Measurements from ENCODE around the gene PROK1.

The PROK1 gene

DNA sequence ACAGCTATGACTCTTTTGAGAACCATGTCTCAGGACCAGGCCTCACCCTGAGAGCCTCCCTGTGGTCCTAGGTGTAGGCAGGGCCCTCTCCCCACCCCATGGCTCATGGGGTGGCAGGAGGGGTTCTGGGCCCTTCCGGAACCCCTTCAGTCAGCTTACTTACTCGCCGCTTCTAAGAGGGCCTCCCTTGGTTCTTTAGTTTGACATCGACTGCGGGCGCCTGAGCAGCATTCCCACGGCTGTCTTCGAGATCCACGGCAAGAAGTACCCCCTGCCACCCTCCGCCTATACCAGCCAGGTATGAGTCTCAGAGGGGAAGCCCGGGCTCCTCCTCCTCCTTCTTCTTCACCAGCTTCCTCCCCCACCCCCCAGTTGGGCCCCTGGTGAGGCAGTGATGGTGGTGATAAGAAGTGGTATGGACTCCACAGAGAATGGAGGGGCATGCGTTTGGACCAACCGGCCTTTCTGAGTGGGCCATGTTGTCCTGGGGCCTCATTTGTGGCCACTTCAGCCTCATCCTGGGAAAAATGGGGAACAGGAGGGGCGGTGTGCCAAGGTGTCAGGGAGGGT, 39.1 kb downstream of the PROK1 start:
- DNase-seq = no peak

- DNase-seq = no peak
These were observed 40.0 kb downstream of the PROK1 start for GRCh38 chr1:110490791-110491451.

DNA sequence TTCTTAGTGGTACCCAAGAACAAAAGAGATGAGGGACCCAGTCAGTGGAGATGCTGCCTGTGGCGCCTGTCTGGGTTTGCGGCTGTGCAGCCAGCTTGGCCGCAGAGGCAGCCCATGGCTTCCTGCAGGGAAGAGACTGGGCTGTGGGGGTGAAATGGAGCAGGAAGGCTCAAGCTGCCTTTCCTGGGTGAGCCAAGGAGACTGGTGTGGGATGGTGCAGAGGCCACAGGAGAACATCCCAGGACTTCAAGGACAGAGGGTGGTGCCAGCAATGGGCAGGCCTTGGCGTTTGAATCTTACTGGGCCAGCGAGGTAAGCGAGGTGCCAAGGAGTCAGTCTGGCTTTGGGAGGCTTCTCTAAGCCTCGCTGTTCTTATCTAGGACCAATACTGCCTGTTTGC, 41.6 kb downstream of the PROK1 start:
- DNase-seq = peak in 1 of 14 donors; percentile 61

- no peak for DNase-seq
These were observed 42.2 kb downstream of the PROK1 start for GRCh38 chr1:110493059-110493699.

- DNase-seq = no peak
These were observed 43.1 kb downstream of the PROK1 start for GRCh38 chr1:110494036-110494435.

DNA sequence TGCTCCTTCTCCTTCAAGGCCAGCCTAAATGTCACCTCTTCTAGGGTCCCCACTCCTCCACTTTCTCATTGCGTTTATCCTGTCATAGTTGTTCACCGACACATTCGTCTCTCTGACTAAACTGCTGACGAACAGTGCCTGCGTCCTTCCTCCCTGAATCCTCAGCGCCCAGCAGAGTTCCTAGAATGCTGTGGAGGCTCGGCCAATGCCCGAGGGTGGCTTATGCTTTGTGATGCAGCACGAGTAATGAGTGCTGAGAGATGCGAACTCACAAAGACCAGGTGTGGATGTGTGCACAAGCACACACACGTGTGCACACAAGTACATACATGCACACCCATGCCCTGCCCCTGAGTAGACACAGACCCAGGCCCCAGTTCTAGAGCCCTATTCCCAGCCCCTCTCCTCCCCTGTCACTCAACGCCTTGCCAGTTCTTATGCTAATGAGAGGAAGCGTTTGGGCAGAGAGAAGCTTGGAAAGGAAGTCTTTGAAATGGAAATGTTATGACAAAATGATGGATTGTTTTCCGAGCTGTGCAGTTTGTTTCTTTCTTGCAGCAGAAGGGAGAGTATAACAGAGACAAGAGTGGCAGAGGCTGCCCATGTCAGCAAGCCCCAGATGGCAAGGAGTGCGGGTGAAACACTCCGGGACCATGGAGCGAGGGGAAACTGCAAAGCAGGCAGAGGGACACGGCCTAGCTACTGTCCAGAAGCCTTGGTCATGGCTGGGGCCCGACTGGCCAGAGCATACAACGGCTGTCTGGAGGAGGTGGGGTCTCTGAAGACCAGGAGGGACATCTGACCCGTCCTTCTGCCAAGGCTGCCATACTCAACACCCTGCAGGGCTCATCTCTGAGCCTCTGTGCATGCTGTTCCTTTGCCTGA, 43.8 kb downstream of the PROK1 start:
- DNase-seq = no peak

DNA sequence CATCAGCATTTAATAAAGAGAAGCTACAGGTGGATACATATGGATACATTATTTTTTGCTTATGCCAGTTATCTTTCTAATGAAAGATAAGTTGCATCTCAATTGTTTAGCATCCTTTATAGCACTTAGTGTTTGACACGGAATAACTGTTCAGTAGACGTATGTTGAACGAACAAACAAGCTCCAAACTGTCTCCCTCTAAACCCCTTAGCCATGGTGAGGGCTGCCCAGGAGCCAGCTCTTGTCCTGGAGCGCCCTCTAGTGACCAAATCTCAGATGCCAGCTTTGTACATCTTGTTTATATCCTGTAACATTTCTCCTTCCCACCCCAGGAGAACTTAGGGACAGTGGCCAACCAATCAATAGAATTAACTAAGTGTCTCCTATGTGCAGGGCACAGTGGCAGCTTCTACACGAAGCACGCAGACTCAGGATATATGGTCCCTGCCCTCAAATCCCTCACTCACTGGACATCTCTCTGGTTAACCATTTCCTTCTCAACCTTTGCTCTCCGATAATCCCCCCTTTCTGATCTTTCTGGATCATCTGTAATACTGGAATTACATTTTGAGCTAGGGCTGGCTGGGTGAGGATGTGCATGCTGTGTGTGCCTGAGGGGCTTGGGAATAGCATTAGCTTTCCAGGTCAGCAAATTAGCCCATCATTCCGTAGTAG, 45.1 kb downstream of the PROK1 start:
- DNase-seq = peak in 12 of 14 donors; percentile 2 to 78 (median 38)

GRCh38 chr1:110498270-110498669, 47.3 kb downstream of the PROK1 start:
- DNase-seq = no peak

DNA sequence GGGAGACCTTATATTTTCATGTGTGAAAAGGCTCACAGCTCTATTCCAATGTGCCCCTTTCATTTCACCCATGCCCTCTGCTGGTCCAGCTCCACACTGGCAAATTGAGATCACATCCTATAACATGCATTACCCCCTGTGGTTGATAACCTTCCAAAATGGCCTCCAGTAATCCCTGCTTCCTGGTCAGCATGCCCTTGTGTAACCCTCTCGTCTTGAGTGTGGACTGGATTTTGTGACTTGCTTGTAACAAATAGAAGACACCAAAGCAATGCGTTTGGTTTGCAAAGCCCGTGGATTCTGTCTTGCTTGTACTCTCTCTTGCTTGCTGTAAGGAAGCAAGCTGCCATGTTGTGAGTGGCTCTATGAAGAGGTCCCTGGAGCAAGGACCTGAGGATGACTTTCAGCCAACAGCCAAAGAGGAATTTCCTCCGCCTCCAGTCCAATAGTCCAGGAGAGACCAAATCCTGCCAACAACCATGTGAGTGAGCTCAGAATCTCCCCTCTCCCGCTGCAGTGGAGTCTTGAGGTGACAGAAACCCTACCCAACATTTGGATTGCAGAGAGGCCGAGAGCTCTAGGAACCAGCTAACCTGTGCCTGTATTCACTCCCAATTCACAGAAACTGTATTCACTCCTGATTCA, 50.7 kb downstream of the PROK1 start:
- no peak for DNase-seq

DNA sequence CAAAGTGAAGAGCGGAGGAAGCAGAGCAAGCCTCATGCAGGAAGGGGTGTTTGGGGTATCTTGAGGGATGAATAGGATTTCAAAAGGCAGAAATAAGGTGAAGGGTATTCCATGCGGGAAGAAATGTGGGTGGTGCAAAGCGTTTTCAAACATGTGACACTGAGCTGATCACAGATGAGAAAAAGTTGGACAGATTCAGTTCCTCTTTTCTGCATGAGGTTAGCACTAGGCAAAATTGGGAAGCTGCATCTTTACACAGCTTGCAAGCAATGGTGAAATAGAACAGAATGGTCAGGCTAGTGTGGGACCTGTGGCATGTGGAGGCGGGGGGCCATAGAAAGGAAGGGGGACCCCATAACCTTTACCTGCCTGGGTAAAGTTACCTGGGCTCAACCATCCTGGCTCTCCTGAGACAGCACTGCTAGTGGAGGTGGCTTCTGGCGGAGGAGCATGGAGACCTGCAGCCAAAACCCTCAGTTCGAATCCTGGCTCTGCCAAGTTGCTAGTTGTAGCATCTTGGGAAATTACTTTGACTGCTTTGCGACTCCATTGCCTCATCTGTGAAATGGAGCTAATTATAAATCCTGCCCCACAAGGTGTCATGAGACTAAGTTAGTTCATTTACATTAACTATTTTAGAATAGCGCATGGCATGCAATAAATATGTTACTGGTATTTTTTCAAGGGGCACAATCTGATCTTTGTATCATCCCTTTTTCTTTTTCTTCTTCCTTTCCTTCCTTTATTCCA, 51.6 kb downstream of the PROK1 start:
- no peak for DNase-seq

DNA sequence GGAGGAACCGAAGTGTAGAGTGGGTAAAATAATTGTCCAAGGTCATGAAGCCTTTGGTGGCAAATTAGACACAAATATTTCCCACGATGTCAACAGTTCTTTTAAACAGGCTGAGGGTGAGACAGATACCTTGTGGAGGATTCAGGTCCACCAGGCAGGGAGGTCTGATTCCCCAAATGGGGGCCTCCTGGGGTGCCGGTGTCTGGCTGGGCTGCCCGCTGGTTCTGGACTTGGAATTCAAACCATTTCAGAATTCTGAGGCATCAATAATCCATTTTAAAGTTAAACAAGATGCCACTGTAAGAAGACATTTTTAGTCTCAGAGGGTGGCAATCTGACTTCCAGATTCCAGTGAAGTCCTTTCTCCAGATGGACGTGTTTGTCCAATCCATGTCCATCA, 52.5 kb downstream of the PROK1 start:
- no peak for DNase-seq

DNA sequence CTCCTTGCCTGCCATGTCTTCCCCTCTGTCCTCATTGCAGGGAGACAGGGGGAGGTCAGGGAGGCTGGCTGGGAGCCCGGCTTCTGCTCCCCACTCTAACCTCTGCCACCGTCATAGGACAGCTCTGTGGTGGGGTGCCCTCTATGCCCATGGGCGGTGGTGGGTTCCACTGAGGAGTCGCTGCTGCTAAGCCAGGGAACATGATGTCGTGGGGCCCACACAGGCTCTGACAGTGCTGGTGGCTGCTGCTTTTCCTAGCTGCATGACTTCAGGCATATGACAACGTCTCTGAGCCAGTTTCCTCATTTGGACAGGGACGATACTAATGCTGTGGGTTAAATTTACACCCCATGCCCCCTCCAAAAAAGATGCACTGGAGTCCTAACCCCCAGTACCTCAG, 53.3 kb downstream of the PROK1 start:
- no peak for DNase-seq

GRCh38 chr1:110505596-110505995, 54.6 kb downstream of the PROK1 start:
- no peak for DNase-seq

GRCh38 chr1:110506541-110506940, 55.6 kb downstream of the PROK1 start:
- no peak for DNase-seq

Measured in C1 segment of cervical spinal cord (tissue), 14 donors.